GM12801 (cell line): Measurements from ENCODE around the gene TEX48.

Experiments
- TF ChIP-seq, protein P1 (sequence below): IDR thresholded peaks from one replicate; pipeline ENCODE4 v1.5.1; 2011; ENCODE audit warnings: control low read depth; ENCODE audit not compliant: insufficient read length; ENCODE audit errors: extremely low read depth

TEX48 gene

DNA sequence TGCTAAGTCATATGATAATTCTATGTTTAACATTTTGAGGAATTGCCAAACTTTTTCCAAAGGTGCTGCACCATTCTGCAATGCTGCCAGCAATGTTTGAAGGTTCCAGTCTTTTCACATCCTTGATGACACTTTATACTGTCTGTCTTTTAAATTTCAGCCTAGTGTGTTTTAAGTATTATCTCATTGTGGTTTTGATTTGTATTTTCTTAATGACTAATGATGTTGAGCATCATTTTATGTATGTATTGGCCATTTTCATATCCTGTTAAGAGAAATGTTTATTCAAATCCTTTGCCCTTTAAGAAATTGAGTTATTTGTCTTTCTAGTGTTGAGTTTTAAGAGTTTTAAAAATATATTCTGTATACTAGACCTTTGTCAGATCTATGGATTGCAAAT is 5.0 kb upstream of the TEX48 start:
- TF ChIP-seq, protein P1, sequence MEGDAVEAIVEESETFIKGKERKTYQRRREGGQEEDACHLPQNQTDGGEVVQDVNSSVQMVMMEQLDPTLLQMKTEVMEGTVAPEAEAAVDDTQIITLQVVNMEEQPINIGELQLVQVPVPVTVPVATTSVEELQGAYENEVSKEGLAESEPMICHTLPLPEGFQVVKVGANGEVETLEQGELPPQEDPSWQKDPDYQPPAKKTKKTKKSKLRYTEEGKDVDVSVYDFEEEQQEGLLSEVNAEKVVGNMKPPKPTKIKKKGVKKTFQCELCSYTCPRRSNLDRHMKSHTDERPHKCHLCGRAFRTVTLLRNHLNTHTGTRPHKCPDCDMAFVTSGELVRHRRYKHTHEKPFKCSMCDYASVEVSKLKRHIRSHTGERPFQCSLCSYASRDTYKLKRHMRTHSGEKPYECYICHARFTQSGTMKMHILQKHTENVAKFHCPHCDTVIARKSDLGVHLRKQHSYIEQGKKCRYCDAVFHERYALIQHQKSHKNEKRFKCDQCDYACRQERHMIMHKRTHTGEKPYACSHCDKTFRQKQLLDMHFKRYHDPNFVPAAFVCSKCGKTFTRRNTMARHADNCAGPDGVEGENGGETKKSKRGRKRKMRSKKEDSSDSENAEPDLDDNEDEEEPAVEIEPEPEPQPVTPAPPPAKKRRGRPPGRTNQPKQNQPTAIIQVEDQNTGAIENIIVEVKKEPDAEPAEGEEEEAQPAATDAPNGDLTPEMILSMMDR: no peak

- TF ChIP-seq, protein P1: no peak
Measured at GRCh38 chr9:114685951-114686350, 4.0 kb upstream of the TEX48 start.

GRCh38 chr9:114684036-114684435 is 2.0 kb upstream of the TEX48 start:
- TF ChIP-seq, protein P1: no peak

GRCh38 chr9:114682846-114683245 is 854 bp upstream of the TEX48 start:
- TF ChIP-seq, protein P1: no peak

DNA sequence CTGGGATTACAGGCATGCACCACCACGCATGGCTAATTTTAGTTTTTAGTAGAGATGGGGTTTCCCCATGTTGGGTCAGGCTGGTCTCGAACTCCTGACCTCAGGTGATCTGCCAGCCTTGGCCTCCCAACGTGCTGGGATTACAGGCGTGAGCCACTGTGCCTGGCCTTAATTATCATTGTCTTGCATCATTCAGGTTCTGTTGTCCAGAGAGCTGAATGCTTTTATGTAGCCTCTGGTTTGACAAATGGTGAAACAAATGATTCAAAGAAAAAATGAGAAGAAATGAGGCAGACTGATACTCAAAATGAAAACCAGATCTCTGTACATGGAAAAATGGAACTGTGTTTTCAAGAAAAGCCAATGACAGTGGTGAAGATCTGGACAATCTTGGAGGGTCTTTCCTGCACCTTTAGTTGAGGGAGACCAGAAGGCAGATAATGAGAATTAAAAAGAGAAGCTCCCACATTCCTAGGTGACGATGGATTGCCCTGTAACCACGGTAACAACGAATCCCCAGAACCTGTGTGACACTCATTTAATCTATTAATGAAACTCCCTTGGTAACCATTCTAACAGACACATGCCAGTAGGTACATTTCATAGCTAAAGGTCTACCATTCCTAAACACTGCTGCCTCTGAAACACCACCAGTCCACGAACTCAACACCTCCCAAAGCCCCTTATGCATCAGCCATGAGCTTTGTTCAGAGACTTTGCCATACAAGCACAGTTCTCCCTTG is 1.6 kb downstream of the TEX48 start:
- TF ChIP-seq, protein P1: no peak

DNA sequence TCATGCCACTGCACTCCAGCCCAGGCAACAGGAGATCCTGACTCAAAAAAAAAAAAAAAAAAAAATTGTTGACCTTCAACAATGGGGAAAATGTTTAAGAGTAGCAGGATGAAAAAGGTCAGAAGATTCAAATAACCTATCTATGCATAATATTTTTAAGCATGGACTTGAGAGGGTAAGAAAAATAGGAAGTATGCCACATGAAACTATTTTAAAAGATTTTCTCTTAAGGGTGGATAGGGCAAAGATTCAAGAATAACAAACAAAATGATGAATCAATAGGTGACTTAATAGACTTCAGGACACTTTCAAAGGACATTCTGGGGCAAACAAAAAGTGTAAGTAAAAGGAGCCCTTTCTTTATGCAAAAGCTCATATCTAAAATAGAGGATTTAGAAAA is 3.2 kb downstream of the TEX48 start:
- TF ChIP-seq, protein P1: no peak

DNA sequence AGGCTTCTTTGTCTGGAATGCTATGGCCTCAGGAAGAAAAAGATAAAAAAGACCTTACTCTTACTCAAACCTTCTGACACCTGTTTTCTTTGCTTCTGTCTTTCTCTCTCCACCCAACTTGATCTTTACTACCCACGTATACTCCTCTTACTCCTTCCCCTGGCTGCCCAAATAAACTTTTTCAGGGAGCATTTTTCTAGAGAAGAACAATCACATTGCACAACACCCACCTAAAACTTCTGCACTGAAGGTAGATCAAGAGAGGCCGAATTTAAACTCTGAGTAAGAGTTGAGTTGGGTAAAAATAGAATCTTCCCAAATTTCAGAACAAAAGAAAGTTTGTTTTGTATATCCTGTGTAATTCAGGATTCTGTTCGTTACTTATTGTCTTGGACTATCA is 3.9 kb downstream of the TEX48 start:
- TF ChIP-seq, protein P1: no peak
